ENCODE results near the gene OGFRL1. TPM values are rescaled to one million over a fixed set of nuclear protein-coding genes. Genes with fewer than 3 reads are reported as not detected.

Gene OGFRL1
- total and polyA plus RNA-seq, 8 donors: 12.4 to 28.9 (median 14.7) TPM

GRCh38 chr6:71317441-71317840 is 28.8 kb downstream of the OGFRL1 start:
- no peak for ATAC-seq
- intact Hi-C loops (cut with DNase I): no loop called here
- no peak for TF ChIP-seq CTCF (IDR thresholded peaks at IDR 0.05)
- Histone ChIP-seq H3K27me3 (no peaks in the 10 kb centered on the region), H3K4me3 (no peak overlapping the region), H3K36me3 (no peaks in the 10 kb centered on the region), H3K27ac (no peak overlapping the region), H3K9me3 (peaks cover 0 to 3% of the 10 kb centered on the region in 2 donors), H3K4me1 (no peaks in the 10 kb centered on the region)
- DNase-seq: no peak

- no peak for DNase-seq
- no peak for ATAC-seq
- Histone ChIP-seq H3K4me1 (no peaks in the 10 kb centered on the region), H3K4me3 (no peak overlapping the region), H3K36me3 (no peaks in the 10 kb centered on the region), H3K27ac (no peak overlapping the region), H3K27me3 (no peaks in the 10 kb centered on the region), H3K9me3 (peaks cover 0 to 3% of the 10 kb centered on the region in 2 donors)
- TF ChIP-seq CTCF (IDR thresholded peaks at IDR 0.05): no peak
- intact Hi-C loops (cut with DNase I): no loop called here
These were observed 31.4 kb downstream of the OGFRL1 start for GRCh38 chr6:71320041-71320440.

GRCh38 chr6:71321314-71321713 is 32.7 kb downstream of the OGFRL1 start:
- H3K27ac ChIP-seq: no peak overlapping the region
- no peak overlapping the region for H3K4me3 ChIP-seq
- H3K36me3 ChIP-seq: no peaks in the 10 kb centered on the region
- peaks cover 0 to 3% of the 10 kb centered on the region in 2 donors for H3K9me3 ChIP-seq
- ATAC-seq (no peak), DNase-seq (no peak)
- TF ChIP-seq CTCF (IDR thresholded peaks at IDR 0.05): no peak
- H3K4me1 ChIP-seq: no peaks in the 10 kb centered on the region
- no peaks in the 10 kb centered on the region for H3K27me3 ChIP-seq
- intact Hi-C loops (cut with DNase I): no loop called here

GRCh38 chr6:71324194-71324785 is 35.7 kb downstream of the OGFRL1 start:
- DNase-seq (no peak), ATAC-seq (peak; percentile 53)
- TF ChIP-seq CTCF (IDR thresholded peaks at IDR 0.05): no peak
- H3K4me1 ChIP-seq: no peaks in the 10 kb centered on the region
- intact Hi-C loops (cut with DNase I): no loop called here
- H3K27ac ChIP-seq: no peak overlapping the region
- no peaks in the 10 kb centered on the region for H3K27me3 ChIP-seq
- no peak overlapping the region for H3K4me3 ChIP-seq
- no peaks in the 10 kb centered on the region for H3K36me3 ChIP-seq
- H3K9me3 ChIP-seq: no peaks in the 10 kb centered on the region

- no peaks in the 10 kb centered on the region for H3K4me1 ChIP-seq
- H3K27me3 ChIP-seq: no peaks in the 10 kb centered on the region
- ATAC-seq: no peak
- no peak for DNase-seq
- H3K9me3 ChIP-seq: no peaks in the 10 kb centered on the region
- TF ChIP-seq CTCF (IDR thresholded peaks at IDR 0.05): no peak
- intact Hi-C loops (cut with DNase I): no loop called here
- H3K36me3 ChIP-seq: no peaks in the 10 kb centered on the region
- H3K27ac ChIP-seq: no peak overlapping the region
- no peak overlapping the region for H3K4me3 ChIP-seq
These were observed 38.0 kb downstream of the OGFRL1 start for GRCh38 chr6:71326611-71327010.

Data from left lung (tissue), 10 donors.